ENCODE data around the gene FAM210A. TPM values are rescaled to one million over a fixed set of nuclear protein-coding genes. Genes with fewer than 3 reads are reported as not detected.

Gene FAM210A
- total RNA-seq, 4 donors from 2014 or later, result 4.7 to 18.6 (median 12.8) TPM

GRCh38 chr18:13620818-13621445 is 105.4 kb downstream of the FAM210A start:
- Histone ChIP-seq H3K4me3 (no peak overlapping the region), H3K27me3 (no peaks in the 10 kb centered on the region), H3K4me1 (peaks cover 0 to 4% (median 0%) of the 10 kb centered on the region in 3 donors), H3K27ac (no peak overlapping the region), H3K9me3 (no peaks in the 10 kb centered on the region), H3K36me3 (peaks cover 0 to 37% of the 10 kb centered on the region in 2 donors)
- ATAC-seq, result no peak
- no CpG with 5 or more reads among the region's 29 CpGs for WGBS, 2 donors (ENCODE audit: low coverage in 1 of 2)
- no peak for TF ChIP-seq POLR2AphosphoS5 (IDR thresholded peaks at IDR 0.05)
- TF ChIP-seq POLR2A (IDR thresholded peaks at IDR 0.05), result no peak
- TF ChIP-seq CTCF (IDR thresholded peaks at IDR 0.05), result no peak
- no peak for TF ChIP-seq EP300 (IDR thresholded peaks at IDR 0.05)

GRCh38 chr18:13620206-13620672 is 106.1 kb downstream of the FAM210A start:
- peaks cover 0 to 9% (median 3%) of the 10 kb centered on the region in 3 donors for H3K4me1 ChIP-seq
- 93% methylated on average over 3 of the region's 10 CpGs; no CpG with 5 or more reads in 1 of the 2 donors for WGBS, 2 donors (ENCODE audit: low coverage in 1 of 2)
- no peak for TF ChIP-seq CTCF (IDR thresholded peaks at IDR 0.05)
- TF ChIP-seq POLR2A (IDR thresholded peaks at IDR 0.05), result no peak
- TF ChIP-seq POLR2AphosphoS5 (IDR thresholded peaks at IDR 0.05), result no peak
- TF ChIP-seq EP300 (IDR thresholded peaks at IDR 0.05), result no peak
- peaks cover 0 to 37% of the 10 kb centered on the region in 2 donors for H3K36me3 ChIP-seq
- ATAC-seq, result no peak
- no peaks in the 10 kb centered on the region for H3K9me3 ChIP-seq
- H3K4me3 ChIP-seq, result no peak overlapping the region
- no peak overlapping the region for H3K27ac ChIP-seq
- no peaks in the 10 kb centered on the region for H3K27me3 ChIP-seq

GRCh38 chr18:13619505-13620205 is 106.7 kb downstream of the FAM210A start:
- WGBS, 2 donors (ENCODE audit: low coverage in 1 of 2), result 83% methylated on average over 4 of the region's 20 CpGs; no CpG with 5 or more reads in 1 of the 2 donors
- TF ChIP-seq EP300 (IDR thresholded peaks at IDR 0.05), result no peak
- no peak for TF ChIP-seq POLR2A (IDR thresholded peaks at IDR 0.05)
- no peak for TF ChIP-seq CTCF (IDR thresholded peaks at IDR 0.05)
- no peak for TF ChIP-seq POLR2AphosphoS5 (IDR thresholded peaks at IDR 0.05)

GRCh38 chr18:13618760-13619438 is 107.5 kb downstream of the FAM210A start:
- Histone ChIP-seq H3K36me3 (peaks cover 0 to 32% of the 10 kb centered on the region in 2 donors), H3K9me3 (no peaks in the 10 kb centered on the region), H3K4me1 (peaks cover 0 to 21% (median 7%) of the 10 kb centered on the region in 3 donors), H3K27me3 (no peaks in the 10 kb centered on the region), H3K27ac (no peak overlapping the region), H3K4me3 (no peak overlapping the region)
- WGBS, 2 donors (ENCODE audit: low coverage in 1 of 2), result 83 to 89% methylated on average over 4 to 5 of the region's 13 CpGs
- no peak for ATAC-seq
- no peak for TF ChIP-seq CTCF (IDR thresholded peaks at IDR 0.05)
- no peak for TF ChIP-seq POLR2AphosphoS5 (IDR thresholded peaks at IDR 0.05)
- no peak for TF ChIP-seq POLR2A (IDR thresholded peaks at IDR 0.05)
- no peak for TF ChIP-seq EP300 (IDR thresholded peaks at IDR 0.05)

More at GRCh38 chr18:13619505-13620205, 106.7 kb downstream of the FAM210A start:
- Histone ChIP-seq H3K27ac (no peak overlapping the region), H3K36me3 (peaks cover 0 to 37% of the 10 kb centered on the region in 2 donors), H3K4me3 (no peak overlapping the region), H3K4me1 (peaks cover 0 to 15% (median 7%) of the 10 kb centered on the region in 3 donors), H3K9me3 (no peaks in the 10 kb centered on the region), H3K27me3 (no peaks in the 10 kb centered on the region)
- no peak for ATAC-seq
